Left lung (tissue), 10 donors: ENCODE data around the gene FAM25G. TPM values are rescaled to one million over a fixed set of nuclear protein-coding genes. Genes with fewer than 3 reads are reported as not detected.

Experiments
- ATAC-seq: fragments of 200-7000 bp; cut with Tn5 transposase; one replicate; pipeline ENCODE4 v1.9.1; 2020; ENCODE audit warnings: moderate library complexity
- DNase-seq, 4 donors: peaks; one replicate each; pipeline ENCODE4 v3.0.0-alpha.2; 2013 to 2020
- H3K27ac ChIP-seq, 2 donors: fragments of 200-600 bp; sonication (generic) in 1 of 2; one replicate each; pipeline versions ENCODE4 v1.5.0 to v1.8.0; 2020 to 2021
- H3K27me3 ChIP-seq, 2 donors: fragments of 200-600 bp; sonication (generic) in 1 of 2; one replicate each; pipeline versions ENCODE4 v1.5.0 to v1.8.0; 2020 to 2021
- H3K36me3 ChIP-seq, 2 donors: fragments of 200-600 bp; sonication (generic) in 1 of 2; one replicate each; pipeline versions ENCODE4 v1.5.0 to v1.8.0; 2020 to 2021
- H3K4me1 ChIP-seq, 2 donors: fragments of 200-600 bp; one replicate each; pipeline ENCODE4 v1.8.0; 2021
- H3K4me3 ChIP-seq, 2 donors: fragments of 200-600 bp; sonication (generic) in 1 of 2; one replicate each; pipeline versions ENCODE4 v1.5.0 to v1.8.0; 2020 to 2021; ENCODE audit warnings: mild to moderate bottlenecking in 1 of 2
- H3K9me3 ChIP-seq, 2 donors: fragments of 200-600 bp; sonication (generic) in 1 of 2; one replicate each; pipeline versions ENCODE4 v1.5.0 to v1.8.0; 2020 to 2021
- CTCF ChIP-seq, 2 donors: fragments of 200-600 bp; sonication (generic) in 1 of 2; IDR thresholded peaks; one replicate each; pipeline versions ENCODE4 v1.5.0 to v1.8.0; 2021; ENCODE audit warnings: antibody characterized with exemption in 2 of 2
- intact Hi-C, 2 donors: fragments of 100-400 bp; cut with DNase I; formaldehyde crosslinking; loops; one replicate each; pipeline versions ENCODE4 v1.11.2 to v1.14.2; 2022
- polyA plus RNA-seq, 6 donors: library from polyadenylated mRNA; unstranded; fragments of 120-200 nt; gene quantifications; one replicate each; pipeline ENCODE4 v1.2.1, GENCODE V29; 2013; ENCODE audit not compliant: insufficient read length in 6 of 6
- total RNA-seq, 2 donors: library from RNA; stranded (reverse); fragmentation: NEBNext Ultra II Directional; extraction: Animal tissue kit (Norgen Biotek cat#: 25700); gene quantifications; one replicate each; pipeline ENCODE4 v1.2.1, GENCODE V29; 2021
- donor health status: DM: no; HTN: yes; CAD: no.
- donor health status: DM: no; HTN: no; CAD: no.

FAM25G gene
- total and polyA plus RNA-seq, 8 donors = not detected

GRCh38 chr10:47449102-47449978 lies 42.2 kb downstream of the FAM25G start:
- no peak for TF ChIP-seq CTCF (IDR thresholded peaks at IDR 0.05)
- H3K9me3 ChIP-seq = peaks cover 0 to 21% of the 10 kb centered on the region in 2 donors
- ATAC-seq = no peak

GRCh38 chr10:47447705-47448104 lies 43.8 kb downstream of the FAM25G start:
- H3K27ac ChIP-seq = no peak overlapping the region
- ATAC-seq (no peak), DNase-seq (no peak)
- H3K4me1 ChIP-seq = no peaks in the 10 kb centered on the region
- no peak for TF ChIP-seq CTCF (IDR thresholded peaks at IDR 0.05)
- peaks cover 0 to 5% of the 10 kb centered on the region in 2 donors for H3K27me3 ChIP-seq
- H3K9me3 ChIP-seq = peaks cover 0 to 21% of the 10 kb centered on the region in 2 donors
- no peaks in the 10 kb centered on the region for H3K36me3 ChIP-seq
- H3K4me3 ChIP-seq = no peak overlapping the region
- intact Hi-C loops = no loop called here

More at GRCh38 chr10:47449102-47449978, 42.2 kb downstream of the FAM25G start:
- H3K4me1 ChIP-seq = no peaks in the 10 kb centered on the region
- no peak for DNase-seq
- H3K27me3 ChIP-seq = peaks cover 0 to 8% of the 10 kb centered on the region in 2 donors
- H3K4me3 ChIP-seq = no peak overlapping the region
- no peaks in the 10 kb centered on the region for H3K36me3 ChIP-seq
- intact Hi-C loops = no loop called here
- no peak overlapping the region for H3K27ac ChIP-seq

- intact Hi-C loops = no loop called here
- H3K4me3 ChIP-seq = no peak overlapping the region
- ATAC-seq (no peak), DNase-seq (no peak)
- H3K36me3 ChIP-seq = no peaks in the 10 kb centered on the region
- no peaks in the 10 kb centered on the region for H3K4me1 ChIP-seq
- no peak for TF ChIP-seq CTCF (IDR thresholded peaks at IDR 0.05)
- H3K27ac ChIP-seq = no peak overlapping the region
- H3K27me3 ChIP-seq = peaks cover 0 to 3% of the 10 kb centered on the region in 2 donors
- peaks cover 0 to 21% of the 10 kb centered on the region in 2 donors for H3K9me3 ChIP-seq
These were observed 44.3 kb downstream of the FAM25G start for GRCh38 chr10:47447209-47447608.

- intact Hi-C loops = no loop called here
These were observed 45.8 kb downstream of the FAM25G start for GRCh38 chr10:47445720-47446119.

More at GRCh38 chr10:47445720-47446119, 45.8 kb downstream of the FAM25G start:
- Histone ChIP-seq H3K36me3 (no peaks in the 10 kb centered on the region), H3K27ac (no peak overlapping the region), H3K9me3 (peaks cover 0 to 21% of the 10 kb centered on the region in 2 donors), H3K4me1 (no peaks in the 10 kb centered on the region), H3K4me3 (no peak overlapping the region), H3K27me3 (peaks cover 0 to 8% of the 10 kb centered on the region in 2 donors)
- ATAC-seq (no peak), DNase-seq (no peak)
- TF ChIP-seq CTCF (IDR thresholded peaks at IDR 0.05) = no peak
